ENCODE measurements around the gene AOPEP. TPM values are rescaled to one million over a fixed set of nuclear protein-coding genes. Genes with fewer than 3 reads are reported as not detected.

The AOPEP gene
- total and polyA plus RNA-seq, 9 of the 15 experiments (the other 6 are each of a cell fraction or from before 2014, with no cell fraction given) = 4.5 to 19.3 (median 13.5) TPM

DNA sequence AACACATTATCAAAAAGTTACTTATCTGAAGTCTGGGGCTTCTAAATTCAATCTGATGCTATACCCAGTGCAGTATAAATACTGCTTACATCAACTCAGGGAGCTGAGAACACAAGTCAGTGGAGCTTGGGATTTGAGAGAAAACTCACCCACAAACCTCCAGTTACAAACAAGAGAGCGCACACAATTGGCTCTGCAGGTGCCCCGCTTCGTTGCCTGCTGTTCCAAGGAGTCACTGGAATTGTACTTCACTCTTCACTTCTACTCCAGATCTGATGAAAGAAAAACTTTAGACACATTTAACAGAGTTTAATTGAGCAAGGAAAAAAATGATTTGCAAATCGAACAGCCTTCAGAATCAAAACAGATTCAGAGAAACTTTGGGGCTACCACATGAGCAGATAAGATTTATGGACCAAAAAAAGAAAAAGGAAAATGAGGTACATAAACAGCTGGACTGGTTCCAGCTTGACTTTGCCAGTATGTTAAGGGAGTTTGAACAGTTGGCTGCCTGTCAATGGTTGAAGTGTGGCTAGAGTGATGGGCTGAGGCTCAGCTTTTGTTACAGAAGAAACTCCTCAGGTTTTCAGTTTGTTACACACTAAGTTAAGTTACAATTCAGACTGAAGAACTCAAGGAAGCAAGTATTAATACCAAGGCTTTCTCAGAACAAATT lies 156.6 kb downstream of the AOPEP start (continued):
- no peak for TF ChIP-seq STAT6 (CRISPR knock-in tag; IDR thresholded peaks at IDR 0.05)
- TF ChIP-seq TAF7 (tag; IDR thresholded peaks at IDR 0.05) = no peak
- no peak for TF ChIP-seq AFF1 (IDR thresholded peaks at IDR 0.05; ENCODE audit: low read depth in 1 of 2, partially characterized antibody in 2 of 2)
- TF ChIP-seq MBD2 (IDR thresholded peaks at IDR 0.05; ENCODE audit: borderline replicate concordance, low read depth) = no peak
- TF ChIP-seq RB1 (IDR thresholded peaks at IDR 0.05; ENCODE audit: low read depth) = no peak
- TF ChIP-seq NCOA6 (IDR thresholded peaks at IDR 0.05) = no peak
- TF ChIP-seq, protein P1, sequence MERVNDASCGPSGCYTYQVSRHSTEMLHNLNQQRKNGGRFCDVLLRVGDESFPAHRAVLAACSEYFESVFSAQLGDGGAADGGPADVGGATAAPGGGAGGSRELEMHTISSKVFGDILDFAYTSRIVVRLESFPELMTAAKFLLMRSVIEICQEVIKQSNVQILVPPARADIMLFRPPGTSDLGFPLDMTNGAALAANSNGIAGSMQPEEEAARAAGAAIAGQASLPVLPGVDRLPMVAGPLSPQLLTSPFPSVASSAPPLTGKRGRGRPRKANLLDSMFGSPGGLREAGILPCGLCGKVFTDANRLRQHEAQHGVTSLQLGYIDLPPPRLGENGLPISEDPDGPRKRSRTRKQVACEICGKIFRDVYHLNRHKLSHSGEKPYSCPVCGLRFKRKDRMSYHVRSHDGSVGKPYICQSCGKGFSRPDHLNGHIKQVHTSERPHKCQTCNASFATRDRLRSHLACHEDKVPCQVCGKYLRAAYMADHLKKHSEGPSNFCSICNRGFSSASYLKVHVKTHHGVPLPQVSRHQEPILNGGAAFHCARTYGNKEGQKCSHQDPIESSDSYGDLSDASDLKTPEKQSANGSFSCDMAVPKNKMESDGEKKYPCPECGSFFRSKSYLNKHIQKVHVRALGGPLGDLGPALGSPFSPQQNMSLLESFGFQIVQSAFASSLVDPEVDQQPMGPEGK (CRISPR knock-in tag; IDR thresholded peaks at IDR 0.05; ENCODE audit: borderline replicate concordance) = no peak
- no peak for TF ChIP-seq SREBF2 (CRISPR knock-in tag; IDR thresholded peaks at IDR 0.05)
- TF ChIP-seq NCOR1 (IDR thresholded peaks at IDR 0.05) = no peak
- no peak for TF ChIP-seq RNF2 (IDR thresholded peaks at IDR 0.05)
- TF ChIP-seq SNIP1 (IDR thresholded peaks at IDR 0.05; ENCODE audit: low read depth) = no peak
- TF ChIP-seq CXXC5 (CRISPR knock-in tag; IDR thresholded peaks at IDR 0.05) = no peak
- TF ChIP-seq ZNF24 (IDR thresholded peaks at IDR 0.05) = no peak

Data from K562 (cell line).